Omental fat pad (tissue), 4 donors: Measurements from ENCODE around the gene TTYH2. TPM values are rescaled to one million over a fixed set of nuclear protein-coding genes. Genes with fewer than 3 reads are reported as not detected.

ENCODE experiments used
- ATAC-seq: fragments of 150-250 bp; one replicate; pipeline ENCODE4 v1.9.1; 2016; ENCODE audit warnings: mild to moderate bottlenecking, moderate library complexity; ENCODE audit not compliant: low FRiP score
- DNase-seq: peaks from one replicate; pipeline ENCODE4 v3.0.0-alpha.2; 2019; ENCODE audit warnings: low spot score
- total RNA-seq, 4 donors: library from RNA; depleted of rRNA; stranded (reverse); fragments of >200 nt; gene quantifications; one replicate each; pipeline ENCODE4 v1.1.0, GENCODE V29; 2016
- TF ChIP-seq, protein P1 (sequence below), 3 donors: fragments of 450-650 bp; IDR thresholded peaks; one replicate each; pipeline ENCODE4 v1.5.1; 2016 to 2017; ENCODE audit warnings: antibody characterized with exemption in 3 of 3, mild to moderate bottlenecking in 3 of 3, moderate library complexity in 2 of 3

The TTYH2 gene
- total RNA-seq, 4 donors from 2014 or later = 5.9 to 9.0 (median 7.9) TPM

DNA sequence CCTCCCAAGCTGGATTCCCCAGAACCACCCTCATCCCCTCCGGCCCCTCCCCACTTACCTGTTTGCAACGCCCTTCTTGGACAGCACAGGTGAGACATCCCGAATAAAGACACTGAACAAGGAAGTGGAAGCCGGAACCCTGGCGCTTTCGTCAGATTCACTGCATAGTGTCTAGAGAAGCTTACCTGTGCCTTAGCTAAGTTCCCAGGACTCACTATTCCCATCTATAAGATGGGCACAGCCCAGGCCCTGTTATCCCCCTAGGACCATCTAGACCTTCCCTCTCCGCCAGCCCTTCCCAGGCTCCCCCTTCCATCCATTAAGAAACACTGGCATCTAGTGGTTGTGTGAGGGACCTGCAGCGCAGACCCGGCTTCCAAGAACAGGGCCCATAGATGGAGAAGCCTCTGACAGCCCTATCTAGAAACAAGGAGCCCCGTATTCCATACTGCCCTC, 36.8 kb upstream of the TTYH2 start:
- ATAC-seq (peak; percentile 59), DNase-seq (no peak)
- TF ChIP-seq, protein P1, sequence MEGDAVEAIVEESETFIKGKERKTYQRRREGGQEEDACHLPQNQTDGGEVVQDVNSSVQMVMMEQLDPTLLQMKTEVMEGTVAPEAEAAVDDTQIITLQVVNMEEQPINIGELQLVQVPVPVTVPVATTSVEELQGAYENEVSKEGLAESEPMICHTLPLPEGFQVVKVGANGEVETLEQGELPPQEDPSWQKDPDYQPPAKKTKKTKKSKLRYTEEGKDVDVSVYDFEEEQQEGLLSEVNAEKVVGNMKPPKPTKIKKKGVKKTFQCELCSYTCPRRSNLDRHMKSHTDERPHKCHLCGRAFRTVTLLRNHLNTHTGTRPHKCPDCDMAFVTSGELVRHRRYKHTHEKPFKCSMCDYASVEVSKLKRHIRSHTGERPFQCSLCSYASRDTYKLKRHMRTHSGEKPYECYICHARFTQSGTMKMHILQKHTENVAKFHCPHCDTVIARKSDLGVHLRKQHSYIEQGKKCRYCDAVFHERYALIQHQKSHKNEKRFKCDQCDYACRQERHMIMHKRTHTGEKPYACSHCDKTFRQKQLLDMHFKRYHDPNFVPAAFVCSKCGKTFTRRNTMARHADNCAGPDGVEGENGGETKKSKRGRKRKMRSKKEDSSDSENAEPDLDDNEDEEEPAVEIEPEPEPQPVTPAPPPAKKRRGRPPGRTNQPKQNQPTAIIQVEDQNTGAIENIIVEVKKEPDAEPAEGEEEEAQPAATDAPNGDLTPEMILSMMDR (IDR thresholded peaks at IDR 0.05) = peak in 1 of 3 donors; percentile 45

DNA sequence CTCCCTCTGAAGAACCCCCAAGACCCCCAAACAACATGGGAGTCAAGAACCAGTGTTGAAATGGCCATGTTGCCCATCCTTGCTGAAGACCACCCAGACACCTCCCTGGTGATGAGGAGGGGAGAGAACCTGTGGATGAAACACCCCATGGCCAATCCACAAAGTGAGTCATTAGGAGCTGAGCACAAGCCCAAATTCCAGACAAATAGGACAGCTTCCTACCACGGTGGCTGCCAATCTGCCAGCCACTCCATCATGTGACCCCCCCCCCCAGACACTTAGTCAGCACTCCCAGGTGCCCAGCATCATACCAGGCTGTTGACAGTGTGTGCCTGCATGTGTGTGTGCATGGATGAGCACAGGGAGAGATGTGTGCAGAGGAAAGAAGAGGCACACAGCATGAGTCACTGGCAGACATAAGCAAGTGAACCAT, 36.3 kb upstream of the TTYH2 start:
- DNase-seq = no peak
- TF ChIP-seq, protein P1 (IDR thresholded peaks at IDR 0.05) = no peak
- ATAC-seq = no peak

DNA sequence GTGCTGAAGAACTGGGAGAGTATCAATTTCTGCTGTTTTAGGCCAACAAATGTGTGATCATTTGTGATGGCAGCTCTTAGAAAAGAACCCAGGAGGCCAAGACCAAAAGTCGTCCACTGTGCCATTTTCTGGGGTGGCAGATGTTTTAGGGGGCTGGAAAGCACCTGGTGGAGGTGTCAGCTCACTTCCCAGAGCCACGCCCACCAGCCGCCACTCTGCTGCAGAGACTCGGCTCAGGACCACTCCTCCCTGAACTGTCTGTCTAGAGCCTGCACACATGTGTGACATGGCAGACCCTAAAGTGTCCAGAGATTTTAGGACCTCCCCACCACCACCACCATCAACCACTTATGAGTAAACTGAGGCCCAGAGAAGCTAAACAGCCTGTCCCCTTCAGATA, 33.8 kb upstream of the TTYH2 start:
- DNase-seq (no peak), ATAC-seq (no peak)
- TF ChIP-seq, protein P1 (IDR thresholded peaks at IDR 0.05) = no peak

DNA sequence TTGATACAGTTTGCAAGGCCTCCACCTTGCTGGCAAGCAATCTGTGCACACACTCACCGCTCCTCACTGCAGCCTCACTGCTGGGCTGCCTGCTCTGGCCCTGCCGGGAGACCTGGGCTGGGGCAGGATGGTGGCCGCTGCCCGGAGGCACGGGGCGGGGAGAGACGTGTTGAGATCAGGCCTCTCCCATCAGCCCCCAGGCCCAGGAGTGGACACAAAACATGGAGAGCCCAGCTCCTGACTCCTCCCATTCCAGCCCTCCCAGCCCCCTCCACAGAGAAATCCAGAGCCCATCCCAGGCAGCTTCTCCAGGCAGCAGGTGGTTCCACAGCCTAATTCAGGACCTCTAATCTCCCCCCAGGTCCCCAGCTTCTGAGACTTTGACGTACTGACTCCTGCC, 33.0 kb upstream of the TTYH2 start:
- no peak for ATAC-seq
- no peak for DNase-seq

DNA sequence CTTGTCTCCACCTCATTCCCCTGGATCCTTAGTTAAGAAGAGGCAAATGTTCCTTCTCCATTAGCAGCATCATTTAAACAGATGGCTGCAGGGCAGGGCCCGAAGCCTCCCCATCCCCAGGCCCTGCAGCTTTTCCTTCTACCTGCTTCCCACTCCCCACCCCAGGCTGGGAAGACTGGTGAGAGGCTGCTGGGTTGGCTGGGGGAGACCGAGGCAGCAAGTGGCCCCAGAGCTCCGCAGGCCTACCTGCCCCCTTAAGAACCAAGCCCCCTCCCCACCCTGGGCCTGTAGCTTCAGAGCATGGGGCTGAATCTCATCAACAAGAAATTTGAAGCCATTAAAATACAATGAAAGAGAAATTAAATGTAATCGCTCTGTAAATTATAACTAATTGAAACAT, 32.0 kb upstream of the TTYH2 start:
- no peak for ATAC-seq
- TF ChIP-seq, protein P1 (IDR thresholded peaks at IDR 0.05) = no peak
- no peak for DNase-seq

More for the DNA sequence above, 33.0 kb upstream of the TTYH2 start:
- TF ChIP-seq, protein P1 (IDR thresholded peaks at IDR 0.05) = no peak

DNA sequence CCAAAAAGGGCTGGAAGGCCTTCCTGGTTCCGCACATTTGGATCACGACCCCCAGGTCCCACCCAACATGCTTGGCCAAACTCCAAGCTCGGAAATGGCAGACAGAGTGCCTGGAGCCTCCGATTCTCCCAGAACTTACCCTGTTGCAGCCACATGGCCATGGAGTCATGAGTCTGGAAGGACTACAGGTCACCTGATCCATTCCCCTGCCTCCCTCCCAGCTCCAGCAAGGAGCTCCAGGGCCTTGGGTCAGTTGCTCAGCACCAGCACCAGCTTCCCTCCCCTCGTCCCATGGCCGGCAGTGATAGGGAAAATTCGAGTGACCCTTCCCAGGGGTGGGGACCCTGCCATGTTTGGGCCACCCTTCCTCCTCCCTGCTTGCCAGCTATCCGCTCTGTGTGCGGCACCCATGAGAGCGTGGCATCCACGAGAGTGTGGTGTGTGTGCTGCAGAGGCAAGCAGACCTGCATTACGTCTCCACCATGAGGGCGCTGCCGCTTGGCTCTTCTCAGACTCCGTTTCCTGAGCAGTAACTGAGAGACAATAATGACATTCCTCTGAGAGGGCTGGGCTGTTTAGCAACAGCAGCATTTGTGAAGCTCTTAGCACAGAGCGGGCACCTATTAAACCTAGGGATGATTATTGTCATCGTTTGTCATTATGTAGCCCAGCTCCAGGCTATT, 31.2 kb upstream of the TTYH2 start:
- DNase-seq = no peak
- no peak for ATAC-seq
- TF ChIP-seq, protein P1 (IDR thresholded peaks at IDR 0.05) = no peak

DNA sequence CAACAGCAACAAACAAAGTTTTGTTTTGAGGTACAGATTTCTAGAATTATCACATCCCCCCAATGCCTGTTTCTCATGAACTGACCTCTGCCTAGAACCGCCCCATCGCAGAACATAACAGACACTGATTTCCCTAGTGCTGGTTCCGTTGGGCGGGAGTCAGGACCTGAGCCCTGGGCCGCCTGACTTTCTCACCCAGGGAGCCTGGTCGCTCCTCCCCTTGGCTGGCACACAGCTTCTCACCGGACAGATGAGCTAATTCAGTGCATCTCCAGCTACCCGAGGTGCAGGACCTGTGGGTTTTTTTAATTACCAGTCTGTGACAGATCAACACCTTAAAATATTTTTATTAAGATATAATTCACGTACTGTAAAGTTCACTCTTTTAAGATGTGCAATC, 30.0 kb upstream of the TTYH2 start:
- ATAC-seq (no peak), DNase-seq (no peak)
- TF ChIP-seq, protein P1 (IDR thresholded peaks at IDR 0.05) = no peak
